ENCODE results near the gene ABLIM2. TPM values are rescaled to one million over a fixed set of nuclear protein-coding genes. Genes with fewer than 3 reads are reported as not detected.

Gene ABLIM2
- polyA plus RNA-seq, 3 donors = 0.21 TPM; not detected in 2

DNA sequence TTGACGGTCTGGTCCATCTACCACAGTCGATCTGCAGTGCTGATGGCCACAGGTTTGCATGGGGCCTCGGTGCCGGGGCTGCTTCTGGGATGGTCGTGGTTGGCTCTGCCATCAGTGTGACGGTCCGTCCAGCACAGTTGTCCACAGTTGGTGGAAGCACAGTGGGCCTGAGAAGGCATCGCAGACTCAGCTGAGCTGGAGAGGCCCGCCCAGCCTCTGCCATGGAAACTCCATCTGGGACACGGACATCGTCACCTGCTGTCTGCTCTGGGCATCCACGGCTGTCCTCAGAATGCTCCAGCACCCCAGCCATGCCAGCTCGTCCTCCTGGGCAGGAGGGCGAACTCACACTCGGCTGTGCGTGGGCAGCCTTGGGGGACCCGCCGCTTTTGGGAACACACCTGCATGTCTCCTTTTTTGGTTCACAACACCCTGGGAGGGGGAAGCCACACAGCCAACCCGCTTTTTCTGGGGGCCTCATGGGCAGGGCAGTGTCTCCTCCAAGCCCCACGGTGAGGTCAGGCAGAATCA, 33.0 kb downstream of the ABLIM2 start:
- intact Hi-C loops (cut with micrococcal nuclease) = no loop called here
- no peak overlapping the region for H3K9ac ChIP-seq (ENCODE audit: insufficient read depth, low read length, poor library complexity, severe bottlenecking)
- H3K27me3 Mint-ChIP-seq (ENCODE audit: low read depth in 3 of 3) = peaks cover 0 to 4% (median 1%) of the 10 kb centered on the region in 3 donors
- no peak overlapping the region for H3K4me2 ChIP-seq (replicated peaks; ENCODE audit: extremely low read depth, low read length, poor library complexity, severe bottlenecking)
- no peaks in the 10 kb centered on the region for H3K36me3 Mint-ChIP-seq
- H3K27me3 ChIP-seq (ENCODE audit: control insufficient read depth in 2 of 2, insufficient read depth in 2 of 2, low read length in 2 of 2) = no peaks in the 10 kb centered on the region
- H3K4me3 Mint-ChIP-seq = no peak overlapping the region
- WGBS (ENCODE audit: insufficient coverage) = 91% methylated on average over 20 of the region's 20 CpGs
- H3K27ac ChIP-seq (ENCODE audit: low read depth in 1 of 2, low read length in 2 of 2) = no peak overlapping the region
- no peak overlapping the region for H2AFZ ChIP-seq (ENCODE audit: insufficient read depth, low read depth, low read length, poor library complexity, severe bottlenecking)
- H3K36me3 ChIP-seq (replicated peaks in 1 of 2; ENCODE audit: control insufficient read depth in 1 of 2, insufficient read depth in 2 of 2, low read length in 2 of 2) = no peaks in the 10 kb centered on the region
- H3K4me1 Mint-ChIP-seq = no peaks in the 10 kb centered on the region
- TF ChIP-seq, protein P1, sequence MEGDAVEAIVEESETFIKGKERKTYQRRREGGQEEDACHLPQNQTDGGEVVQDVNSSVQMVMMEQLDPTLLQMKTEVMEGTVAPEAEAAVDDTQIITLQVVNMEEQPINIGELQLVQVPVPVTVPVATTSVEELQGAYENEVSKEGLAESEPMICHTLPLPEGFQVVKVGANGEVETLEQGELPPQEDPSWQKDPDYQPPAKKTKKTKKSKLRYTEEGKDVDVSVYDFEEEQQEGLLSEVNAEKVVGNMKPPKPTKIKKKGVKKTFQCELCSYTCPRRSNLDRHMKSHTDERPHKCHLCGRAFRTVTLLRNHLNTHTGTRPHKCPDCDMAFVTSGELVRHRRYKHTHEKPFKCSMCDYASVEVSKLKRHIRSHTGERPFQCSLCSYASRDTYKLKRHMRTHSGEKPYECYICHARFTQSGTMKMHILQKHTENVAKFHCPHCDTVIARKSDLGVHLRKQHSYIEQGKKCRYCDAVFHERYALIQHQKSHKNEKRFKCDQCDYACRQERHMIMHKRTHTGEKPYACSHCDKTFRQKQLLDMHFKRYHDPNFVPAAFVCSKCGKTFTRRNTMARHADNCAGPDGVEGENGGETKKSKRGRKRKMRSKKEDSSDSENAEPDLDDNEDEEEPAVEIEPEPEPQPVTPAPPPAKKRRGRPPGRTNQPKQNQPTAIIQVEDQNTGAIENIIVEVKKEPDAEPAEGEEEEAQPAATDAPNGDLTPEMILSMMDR (IDR thresholded peaks at IDR 0.05) = no peak
- H3K79me2 ChIP-seq (ENCODE audit: insufficient read depth, low read length) = no peaks in the 10 kb centered on the region
- no peaks in the 10 kb centered on the region for H3K4me1 ChIP-seq (ENCODE audit: control insufficient read depth in 1 of 2, insufficient read depth in 2 of 2, low read length in 2 of 2)
- no peak overlapping the region for H3K4me3 ChIP-seq (replicated peaks in 1 of 3; ENCODE audit: low read depth in 2 of 3, low read length in 3 of 3)
- DNase-seq = no peak
- H4K20me1 ChIP-seq (ENCODE audit: insufficient read depth, low read length) = no peaks in the 10 kb centered on the region
- no peaks in the 10 kb centered on the region for H3K9me3 Mint-ChIP-seq
- H3K9me3 ChIP-seq (replicated peaks in 1 of 2; ENCODE audit: control insufficient read depth in 1 of 2, insufficient read depth in 1 of 2, low read length in 2 of 2) = no peaks in the 10 kb centered on the region
- H3K27ac Mint-ChIP-seq = no peak overlapping the region

- Histone ChIP-seq H3K4me3 (replicated peaks in 1 of 3; ENCODE audit: low read depth in 2 of 3, low read length in 3 of 3) (no peak overlapping the region), H2AFZ (ENCODE audit: insufficient read depth, low read depth, low read length, poor library complexity, severe bottlenecking) (no peak overlapping the region), H3K9ac (ENCODE audit: insufficient read depth, low read length, poor library complexity, severe bottlenecking) (no peak overlapping the region), H4K20me1 (ENCODE audit: insufficient read depth, low read length) (no peaks in the 10 kb centered on the region), H3K9me3 (replicated peaks in 1 of 2; ENCODE audit: control insufficient read depth in 1 of 2, insufficient read depth in 1 of 2, low read length in 2 of 2) (no peaks in the 10 kb centered on the region), H3K27ac (ENCODE audit: low read depth in 1 of 2, low read length in 2 of 2) (no peak overlapping the region), H3K4me2 (replicated peaks; ENCODE audit: extremely low read depth, low read length, poor library complexity, severe bottlenecking) (no peak overlapping the region), H3K79me2 (ENCODE audit: insufficient read depth, low read length) (no peaks in the 10 kb centered on the region), H3K36me3 (replicated peaks in 1 of 2; ENCODE audit: control insufficient read depth in 1 of 2, insufficient read depth in 2 of 2, low read length in 2 of 2) (no peaks in the 10 kb centered on the region), H3K27me3 (ENCODE audit: control insufficient read depth in 2 of 2, insufficient read depth in 2 of 2, low read length in 2 of 2) (no peaks in the 10 kb centered on the region), H3K4me1 (ENCODE audit: control insufficient read depth in 1 of 2, insufficient read depth in 2 of 2, low read length in 2 of 2) (no peaks in the 10 kb centered on the region)
- Mint-ChIP-seq H3K4me3 (no peak overlapping the region), H3K27me3 (ENCODE audit: low read depth in 3 of 3) (peaks cover 0 to 5% (median 1%) of the 10 kb centered on the region in 3 donors), H3K4me1 (no peaks in the 10 kb centered on the region), H3K36me3 (no peaks in the 10 kb centered on the region), H3K27ac (no peak overlapping the region), H3K9me3 (no peaks in the 10 kb centered on the region)
- no peak for DNase-seq
- WGBS (ENCODE audit: insufficient coverage) = 87% methylated on average over 5 of the region's 5 CpGs
- TF ChIP-seq, protein P1 (IDR thresholded peaks at IDR 0.05) = no peak
- intact Hi-C loops (cut with micrococcal nuclease) = no loop called here
Observed at GRCh38 chr4:8123870-8124269, 34.7 kb downstream of the ABLIM2 start.
